K562 (cell line): Measurements from ENCODE around the gene COPS9.

Source experiments
- CTCF ChIP-seq, 3 experiments: IDR thresholded peaks in 2 of 3; conservative IDR thresholded peaks in 1 of 3; 2 replicates each; pipeline ENCODE4 v1.5.1; 2011 to 2012; ENCODE audit warnings: low read length in 3 of 3, mild to moderate bottlenecking in 3 of 3, control low read depth in 2 of 3, improper control_type of control experiment in 1 of 3, inconsistent platforms in 1 of 3, low read depth in 1 of 3, mixed read lengths in 1 of 3, moderate library complexity in 1 of 3; ENCODE audit not compliant: insufficient read depth in 2 of 3
- EP300 ChIP-seq: IDR thresholded peaks from 2 replicates; pipeline ENCODE4 v1.6.1; 2012; ENCODE audit warnings: low read length, improper control_type of control experiment
- FOXK1 ChIP-seq: sonication (generic); formaldehyde crosslinking; IDR thresholded peaks from 2 replicates; pipeline ENCODE4 v1.8.0; 2022; ENCODE audit warnings: missing genetic modification reagents, mild to moderate bottlenecking, borderline replicate concordance
- GATAD2A ChIP-seq: fragments of 450-650 bp; IDR thresholded peaks from 2 replicates; pipeline ENCODE4 v1.6.1; 2017
- KAT8 ChIP-seq: fragments of 450-650 bp; IDR thresholded peaks from 2 replicates; pipeline ENCODE4 v1.6.1; 2016; ENCODE audit warnings: low read depth, mild to moderate bottlenecking
- PATZ1 ChIP-seq: fragments of 250-450 bp; sonication (Bioruptor Pico); IDR thresholded peaks from 2 replicates; pipeline ENCODE4 v1.5.0; 2020; ENCODE audit warnings: mild to moderate bottlenecking, borderline replicate concordance
- POLR2A ChIP-seq: fragments of 450-650 bp; conservative IDR thresholded peaks from 2 replicates; pipeline ENCODE4 v1.6.1; 2016
- STAG1 ChIP-seq: sonication (generic); formaldehyde crosslinking; IDR thresholded peaks from 2 replicates; pipeline ENCODE4 v1.5.0; 2020; ENCODE audit warnings: missing genetic modification reagents, borderline replicate concordance
- U2AF2 ChIP-seq: fragments of 200-400 bp; formaldehyde crosslinking; optimal IDR thresholded peaks from 2 replicates; pipeline ENCODE3; 2017; ENCODE audit warnings: low read depth, mild to moderate bottlenecking, low read length
- ZFP91 ChIP-seq: sonication (generic); formaldehyde crosslinking; IDR thresholded peaks from 2 replicates; pipeline ENCODE4 v1.8.0; 2022; ENCODE audit warnings: mild to moderate bottlenecking, missing genetic modification reagents
- ZNF274 ChIP-seq: IDR thresholded peaks from 2 replicates; pipeline ENCODE4 v1.6.1; 2011; ENCODE audit warnings: low read depth, mild to moderate bottlenecking, low read length, moderate library complexity, borderline replicate concordance

- TF ChIP-seq STAG1 (CRISPR knock-in tag) (no peak), EP300 (no peak), ZNF274 (no peak), U2AF2 (no peak), GATAD2A (no peak), POLR2A (no peak), ZFP91 (CRISPR knock-in tag) (no peak), PATZ1 (CRISPR knock-in tag) (no peak), CTCF (IDR thresholded peaks at IDR 0.05 in 2 of 3, conservative IDR thresholded peaks at IDR 0.05 in 1 of 3; ENCODE audit: insufficient read depth in 2 of 3, low read depth in 1 of 3, low read length in 3 of 3) (no peak), FOXK1 (CRISPR knock-in tag) (no peak), KAT8 (no peak)
These were observed 32.6 kb upstream of the COPS9 start for GRCh38 chr2:240168546-240169361.
